ENCODE data around the gene C9orf43. TPM values are rescaled to one million over a fixed set of nuclear protein-coding genes. Genes with fewer than 3 reads are reported as not detected.

The C9orf43 gene
- total RNA-seq, 2 experiments from 2014 or later = 1.8 to 2.9 TPM

DNA sequence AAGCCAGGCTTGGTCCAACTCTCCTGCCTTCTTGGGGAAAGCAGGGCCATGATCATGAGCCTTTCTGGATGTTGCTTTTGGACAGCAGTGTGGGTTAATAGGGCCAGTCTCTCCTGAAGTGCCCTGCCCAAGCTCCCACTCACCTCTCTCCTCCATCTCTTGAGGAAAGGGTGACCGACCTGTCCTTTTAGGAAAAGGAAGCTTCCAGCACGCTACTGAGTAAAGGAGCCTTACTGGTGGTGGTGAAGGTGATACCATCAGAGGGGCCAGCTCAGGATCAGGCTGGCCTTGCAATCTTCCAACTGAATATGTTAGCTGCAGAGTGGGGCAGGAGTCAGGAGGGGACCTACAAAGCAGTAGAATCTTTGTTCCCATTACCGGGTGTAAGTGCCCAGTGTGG lies 50.7 kb downstream of the C9orf43 start:
- no peak for DNase-seq (ENCODE audit: low spot score)
- Histone ChIP-seq H3K9me2 (ENCODE audit: insufficient read depth, low read length) (no peaks in the 10 kb centered on the region), H3K79me2 (ENCODE audit: insufficient read depth, low read depth, low read length) (no peaks in the 10 kb centered on the region), H3K27ac (ENCODE audit: low read depth, low read length, poor library complexity, severe bottlenecking) (no peak overlapping the region), H3K9me3 (ENCODE audit: low read length) (no peaks in the 10 kb centered on the region), H4K20me1 (ENCODE audit: insufficient read depth, low read length) (no peaks in the 10 kb centered on the region), H2AFZ (ENCODE audit: low read length) (no peak overlapping the region), H3K4me2 (ENCODE audit: low read length) (no peak overlapping the region), H3K36me3 (ENCODE audit: insufficient read depth, low read length) (no peaks in the 10 kb centered on the region), H3K4me3 (ENCODE audit: low read depth, low read length, poor library complexity, severe bottlenecking) (no peak overlapping the region), H3K4me1 (ENCODE audit: insufficient read depth, low read length, poor library complexity, severe bottlenecking) (no peaks in the 10 kb centered on the region)
- TF ChIP-seq, protein P1, sequence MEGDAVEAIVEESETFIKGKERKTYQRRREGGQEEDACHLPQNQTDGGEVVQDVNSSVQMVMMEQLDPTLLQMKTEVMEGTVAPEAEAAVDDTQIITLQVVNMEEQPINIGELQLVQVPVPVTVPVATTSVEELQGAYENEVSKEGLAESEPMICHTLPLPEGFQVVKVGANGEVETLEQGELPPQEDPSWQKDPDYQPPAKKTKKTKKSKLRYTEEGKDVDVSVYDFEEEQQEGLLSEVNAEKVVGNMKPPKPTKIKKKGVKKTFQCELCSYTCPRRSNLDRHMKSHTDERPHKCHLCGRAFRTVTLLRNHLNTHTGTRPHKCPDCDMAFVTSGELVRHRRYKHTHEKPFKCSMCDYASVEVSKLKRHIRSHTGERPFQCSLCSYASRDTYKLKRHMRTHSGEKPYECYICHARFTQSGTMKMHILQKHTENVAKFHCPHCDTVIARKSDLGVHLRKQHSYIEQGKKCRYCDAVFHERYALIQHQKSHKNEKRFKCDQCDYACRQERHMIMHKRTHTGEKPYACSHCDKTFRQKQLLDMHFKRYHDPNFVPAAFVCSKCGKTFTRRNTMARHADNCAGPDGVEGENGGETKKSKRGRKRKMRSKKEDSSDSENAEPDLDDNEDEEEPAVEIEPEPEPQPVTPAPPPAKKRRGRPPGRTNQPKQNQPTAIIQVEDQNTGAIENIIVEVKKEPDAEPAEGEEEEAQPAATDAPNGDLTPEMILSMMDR (conservative IDR thresholded peaks at IDR 0.05; ENCODE audit: low read length) = no peak
- TF ChIP-seq EZH2phosphoT487 (IDR thresholded peaks at IDR 0.05; ENCODE audit: borderline replicate concordance, low read depth, low read length) = no peak
- no TSS peak for BruUV-seq (replicated peaks)
- ChIA-PET CTCF (ENCODE audit: unreplicated experiment) (interaction anchor here (1.0 kb wide), 1 partner anchor 113 kb away, joined by 3 read pairs; no protein-coding TSS in a partner anchor), POLR2A (no interaction called here)
- intact Hi-C loops (cut with micrococcal nuclease; ENCODE audit: unreplicated experiment) = no loop called here

DNA sequence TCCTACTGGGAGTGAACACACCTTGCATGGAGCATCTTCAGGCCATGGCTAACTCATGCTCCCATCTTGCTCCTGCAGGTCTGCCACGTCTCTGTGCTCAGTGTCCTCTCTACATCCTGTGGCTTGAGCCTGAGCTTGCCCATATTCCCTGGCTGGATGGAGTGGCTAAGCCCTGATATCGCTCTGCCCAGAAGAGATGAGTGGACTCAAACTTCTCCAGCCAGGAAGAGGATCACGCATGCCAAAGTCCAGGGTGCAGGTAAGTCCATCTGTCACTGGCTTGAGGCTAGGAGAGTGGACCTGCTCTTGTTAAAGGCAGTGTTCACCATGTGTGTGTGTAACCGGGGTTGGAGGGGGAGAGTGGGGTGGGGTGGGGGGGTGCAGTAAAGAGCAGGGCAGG lies 51.4 kb downstream of the C9orf43 start:
- Histone ChIP-seq H3K79me2 (ENCODE audit: insufficient read depth, low read depth, low read length) (no peaks in the 10 kb centered on the region), H2AFZ (ENCODE audit: low read length) (no peak overlapping the region), H3K4me1 (ENCODE audit: insufficient read depth, low read length, poor library complexity, severe bottlenecking) (no peaks in the 10 kb centered on the region), H3K27ac (ENCODE audit: low read depth, low read length, poor library complexity, severe bottlenecking) (no peak overlapping the region), H3K4me2 (ENCODE audit: low read length) (no peak overlapping the region), H4K20me1 (ENCODE audit: insufficient read depth, low read length) (no peaks in the 10 kb centered on the region), H3K4me3 (ENCODE audit: low read depth, low read length, poor library complexity, severe bottlenecking) (no peak overlapping the region), H3K9me3 (ENCODE audit: low read length) (0 out of 2 replicates have a peak, but pooled peaks cover 3% of the 10 kb centered on the region), H3K36me3 (ENCODE audit: insufficient read depth, low read length) (no peaks in the 10 kb centered on the region), H3K9me2 (ENCODE audit: insufficient read depth, low read length) (no peaks in the 10 kb centered on the region)
- ChIA-PET POLR2A (no interaction called here), CTCF (ENCODE audit: unreplicated experiment) (interaction anchor here (1.0 kb wide), 1 partner anchor 113 kb away, joined by 3 read pairs; no protein-coding TSS in a partner anchor)
- BruUV-seq (replicated peaks) = no TSS peak
- intact Hi-C loops (cut with micrococcal nuclease; ENCODE audit: unreplicated experiment) = no loop called here
- TF ChIP-seq, protein P1 (conservative IDR thresholded peaks at IDR 0.05; ENCODE audit: low read length) = no peak
- no peak for TF ChIP-seq EZH2phosphoT487 (IDR thresholded peaks at IDR 0.05; ENCODE audit: borderline replicate concordance, low read depth, low read length)
- no peak for DNase-seq (ENCODE audit: low spot score)

DNA sequence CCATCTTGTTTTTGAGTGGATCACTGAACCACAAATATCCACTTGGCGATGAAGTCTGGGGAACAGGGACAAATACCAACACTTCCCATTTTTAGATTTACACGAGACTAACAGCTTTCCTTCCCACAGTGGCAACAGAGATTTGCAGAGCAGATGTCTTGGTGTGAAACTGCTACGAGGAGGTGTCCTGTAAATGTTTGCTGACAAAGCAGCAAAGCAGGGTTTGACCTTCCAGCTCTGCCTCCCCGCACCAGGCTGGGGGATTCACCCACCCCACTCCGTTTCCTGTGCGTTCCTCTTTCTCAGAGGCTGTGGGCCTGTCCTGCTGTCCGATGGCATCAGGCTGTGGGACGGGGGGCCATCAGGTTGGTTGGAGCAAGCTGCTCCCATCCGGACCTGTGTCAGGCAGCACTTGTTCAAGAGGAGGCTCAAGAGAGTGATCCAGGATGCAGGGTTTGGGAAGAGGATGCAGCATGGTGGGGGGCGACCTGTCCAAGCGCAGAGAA lies 52.3 kb downstream of the C9orf43 start:
- H3K4me1 ChIP-seq (ENCODE audit: insufficient read depth, low read length, poor library complexity, severe bottlenecking) = no peaks in the 10 kb centered on the region
- no peak overlapping the region for H3K4me3 ChIP-seq (ENCODE audit: low read depth, low read length, poor library complexity, severe bottlenecking)
- H3K36me3 ChIP-seq (ENCODE audit: insufficient read depth, low read length) = no peaks in the 10 kb centered on the region
- peaks cover 10% of the 10 kb centered on the region; the same call in 1 of the 2 replicates for H3K9me3 ChIP-seq (ENCODE audit: low read length)
- H2AFZ ChIP-seq (ENCODE audit: low read length) = no peak overlapping the region
- TF ChIP-seq, protein P1 (conservative IDR thresholded peaks at IDR 0.05; ENCODE audit: low read length) = no peak
- no peak for TF ChIP-seq EZH2phosphoT487 (IDR thresholded peaks at IDR 0.05; ENCODE audit: borderline replicate concordance, low read depth, low read length)
- intact Hi-C loops (cut with micrococcal nuclease; ENCODE audit: unreplicated experiment) = no loop called here
- no peak overlapping the region for H3K27ac ChIP-seq (ENCODE audit: low read depth, low read length, poor library complexity, severe bottlenecking)
- ChIA-PET CTCF (ENCODE audit: unreplicated experiment) (interaction anchor here (1.0 kb wide), 1 partner anchor 195 kb away, joined by 3 read pairs; no protein-coding TSS in a partner anchor), POLR2A (interaction anchor here (0.6 to 0.7 kb wide), 2 partner anchors 37 to 210 kb away, joined by 3 read pairs; no protein-coding TSS in a partner anchor)
- H3K4me2 ChIP-seq (ENCODE audit: low read length) = no peak overlapping the region
- no peaks in the 10 kb centered on the region for H3K79me2 ChIP-seq (ENCODE audit: insufficient read depth, low read depth, low read length)
- no peak for DNase-seq (ENCODE audit: low spot score)
- no peaks in the 10 kb centered on the region for H4K20me1 ChIP-seq (ENCODE audit: insufficient read depth, low read length)
- no peaks in the 10 kb centered on the region for H3K9me2 ChIP-seq (ENCODE audit: insufficient read depth, low read length)
- no TSS peak for BruUV-seq (replicated peaks)

Data from OCI-LY7 (cell line).